Measurements from ENCODE around the gene HECA. TPM values are rescaled to one million over a fixed set of nuclear protein-coding genes. Genes with fewer than 3 reads are reported as not detected.

Gene HECA
- total RNA-seq, 1 experiment from 2014 or later: 10.7 TPM

GRCh38 chr6:139133262-139134063, 1.4 kb upstream of the HECA start:
- Histone ChIP-seq H4K20me1 (ENCODE audit: insufficient read depth) (no peaks in the 10 kb centered on the region), H3K36me3 (ENCODE audit: control insufficient read depth in 1 of 2, insufficient read depth in 2 of 2, low read length in 2 of 2) (no peaks in the 10 kb centered on the region), H3K79me2 (ENCODE audit: insufficient read depth, low read length) (no peaks in the 10 kb centered on the region), H2AFZ (ENCODE audit: low read depth, low read length, poor library complexity, severe bottlenecking) (no peak overlapping the region), H3K27ac (ENCODE audit: low read depth, low read length) (no peak overlapping the region), H3K9me3 (ENCODE audit: control insufficient read depth in 1 of 2, insufficient read depth in 1 of 2, low read depth in 1 of 2, low read length in 2 of 2) (no peaks in the 10 kb centered on the region), H3K9ac (ENCODE audit: low read length) (no peak overlapping the region), H3K9me2 (ENCODE audit: insufficient read depth) (no peaks in the 10 kb centered on the region), H3K4me1 (ENCODE audit: control insufficient read depth in 1 of 2, insufficient read depth in 2 of 2, low read length in 2 of 2) (peaks cover 3 to 10% of the 10 kb centered on the region in 2 experiments; a peak in 3 of 4 replicates), H3K4me3 (replicated peaks in 1 of 2; ENCODE audit: low read depth in 1 of 2, low read length in 2 of 2) (no peak overlapping the region), H3K27me3 (ENCODE audit: insufficient read depth, low read length) (no peaks in the 10 kb centered on the region), H3K4me2 (ENCODE audit: low read length) (no peak overlapping the region)
- TF ChIP-seq ELF1 (IDR thresholded peaks at IDR 0.05; ENCODE audit: borderline replicate concordance, low read depth): no peak
- no peak for TF ChIP-seq EZH2 (IDR thresholded peaks at IDR 0.05)
- no peak for TF ChIP-seq FOSL1 (IDR thresholded peaks at IDR 0.05; ENCODE audit: low read depth)
- TF ChIP-seq EGR1 (IDR thresholded peaks at IDR 0.05; ENCODE audit: low read depth): no peak
- TF ChIP-seq REST (IDR thresholded peaks at IDR 0.05; ENCODE audit: low read depth): no peak
- TF ChIP-seq SRF (IDR thresholded peaks at IDR 0.05; ENCODE audit: low read depth): no peak
- no peak for TF ChIP-seq TCF7L2 (IDR thresholded peaks at IDR 0.05; ENCODE audit: borderline replicate concordance, extremely low read depth, insufficient read depth, insufficient read length)
- TF ChIP-seq ZFX (IDR thresholded peaks at IDR 0.05): no peak
- no peak for TF ChIP-seq JUND (IDR thresholded peaks at IDR 0.05)
- no peak for TF ChIP-seq SP1 (IDR thresholded peaks at IDR 0.05; ENCODE audit: low read depth)
- TF ChIP-seq POLR2AphosphoS5 (IDR thresholded peaks at IDR 0.05; ENCODE audit: low read depth, low read length): no peak
- POLR2A ChIA-PET: no interaction called here
- CTCF ChIA-PET: interaction anchor here (0.9 to 1.4 kb wide), 2 partner anchors 16 to 231 kb away, joined by 3 to 6 read pairs; no protein-coding TSS in a partner anchor
- RAD21 ChIA-PET (ENCODE audit: low non-redundant PET in 1 of 2, low total read pairs in 2 of 2, uncharacterized antibody in 2 of 2, unreplicated experiment in 2 of 2): no interaction called here
- DNase-seq (ENCODE audit: low read depth, low spot score): no peak
- no TSS peak for BruUV-seq (replicated peaks)
- no peak for ATAC-seq
- intact Hi-C loops (cut with micrococcal nuclease): no loop called here

Data from HCT116 (cell line).